Mucosa of descending colon (tissue), 3 donors: Measurements from ENCODE around the gene CYP3A4. TPM values are rescaled to one million over a fixed set of nuclear protein-coding genes. Genes with fewer than 3 reads are reported as not detected.

Experiments
- ATAC-seq: fragments of 200-7000 bp; cut with Tn5 transposase; one replicate; pipeline ENCODE4 v1.9.1; 2020; ENCODE audit warnings: mild to moderate bottlenecking, moderate library complexity
- DNase-seq, 3 donors: peaks; one replicate each; pipeline ENCODE4 v3.0.0-alpha.2; 2020
- H3K36me3 ChIP-seq: fragments of 200-600 bp; one replicate; pipeline ENCODE4 v1.8.0; 2021; ENCODE audit warnings: low read depth, mild to moderate bottlenecking
- H3K4me1 ChIP-seq: fragments of 200-600 bp; one replicate; pipeline ENCODE4 v1.8.0; 2021; ENCODE audit warnings: low read depth, mild to moderate bottlenecking
- H3K4me3 ChIP-seq: fragments of 200-600 bp; one replicate; pipeline ENCODE4 v1.8.0; 2021; ENCODE audit warnings: mild to moderate bottlenecking
- H3K9me3 ChIP-seq: fragments of 200-600 bp; one replicate; pipeline ENCODE4 v1.8.0; 2021; ENCODE audit warnings: mild to moderate bottlenecking
- CTCF ChIP-seq: fragments of 200-600 bp; IDR thresholded peaks from one replicate; pipeline ENCODE4 v1.8.0; 2022; ENCODE audit warnings: antibody characterized with exemption, mild to moderate bottlenecking
- intact Hi-C, 2 donors: fragments of 100-400 bp; cut with DNase I in 1 of 2; cut with micrococcal nuclease in 1 of 2; formaldehyde crosslinking; loops; one replicate each; pipeline versions ENCODE4 v1.11.0 to v1.11.1; 2022; cut with DNase I, micrococcal nuclease
- total RNA-seq, 3 donors: library from RNA; stranded (reverse); fragmentation: NEBNext Ultra II Directional in 2 of 3; extraction: Animal tissue kit (Norgen Biotek cat#: 25700) in 2 of 3; gene quantifications; one replicate each; pipeline versions ENCODE4 v1.2.1 to v1.2.4, GENCODE V29; 2021 to 2023
- donor health status: DM: no; HTN: no; CAD: no; lungs with moderate emphysema.
- donor health status: DM: no; HTN: no; CAD: no.
- donor health status: DM: no; HTN: yes; CAD: no.

The CYP3A4 gene
- total RNA-seq, 3 donors from 2014 or later: 2.8 to 5.4 (median 4.0) TPM

- no peak for TF ChIP-seq CTCF
- ATAC-seq (no peak), DNase-seq (no peak)
- Histone ChIP-seq H3K9me3 (no peaks in the 10 kb centered on the region), H3K4me1 (no peaks in the 10 kb centered on the region), H3K4me3 (no peak overlapping the region), H3K36me3 (no peaks in the 10 kb centered on the region)
- intact Hi-C loops: no loop called here
These were observed 50.5 kb downstream of the CYP3A4 start for GRCh38 chr7:99733448-99733847.

DNA sequence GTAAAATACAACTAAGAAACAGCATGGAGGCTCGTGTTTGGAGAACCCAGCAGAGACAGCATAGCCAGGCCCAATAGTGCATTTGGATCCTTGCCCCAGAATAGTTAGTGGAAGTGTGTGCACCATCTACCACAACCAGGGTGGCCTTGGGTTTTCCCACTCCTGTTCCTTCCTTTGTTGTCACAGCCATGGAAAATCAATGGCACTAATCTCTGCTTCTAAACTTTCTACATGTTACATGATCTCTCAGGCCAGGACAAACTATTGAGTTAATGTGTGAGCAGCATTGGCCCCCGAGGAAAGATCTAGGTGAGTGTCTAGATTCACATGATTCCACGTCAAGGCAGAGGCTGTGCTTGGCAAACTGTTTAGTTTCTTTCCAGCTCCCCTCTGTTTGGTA is 51.0 kb downstream of the CYP3A4 start:
- TF ChIP-seq CTCF: no peak
- Histone ChIP-seq H3K4me3 (no peak overlapping the region), H3K9me3 (no peaks in the 10 kb centered on the region), H3K36me3 (no peaks in the 10 kb centered on the region), H3K4me1 (no peaks in the 10 kb centered on the region)
- intact Hi-C loops: no loop called here
- ATAC-seq: no peak
- no peak for DNase-seq

DNA sequence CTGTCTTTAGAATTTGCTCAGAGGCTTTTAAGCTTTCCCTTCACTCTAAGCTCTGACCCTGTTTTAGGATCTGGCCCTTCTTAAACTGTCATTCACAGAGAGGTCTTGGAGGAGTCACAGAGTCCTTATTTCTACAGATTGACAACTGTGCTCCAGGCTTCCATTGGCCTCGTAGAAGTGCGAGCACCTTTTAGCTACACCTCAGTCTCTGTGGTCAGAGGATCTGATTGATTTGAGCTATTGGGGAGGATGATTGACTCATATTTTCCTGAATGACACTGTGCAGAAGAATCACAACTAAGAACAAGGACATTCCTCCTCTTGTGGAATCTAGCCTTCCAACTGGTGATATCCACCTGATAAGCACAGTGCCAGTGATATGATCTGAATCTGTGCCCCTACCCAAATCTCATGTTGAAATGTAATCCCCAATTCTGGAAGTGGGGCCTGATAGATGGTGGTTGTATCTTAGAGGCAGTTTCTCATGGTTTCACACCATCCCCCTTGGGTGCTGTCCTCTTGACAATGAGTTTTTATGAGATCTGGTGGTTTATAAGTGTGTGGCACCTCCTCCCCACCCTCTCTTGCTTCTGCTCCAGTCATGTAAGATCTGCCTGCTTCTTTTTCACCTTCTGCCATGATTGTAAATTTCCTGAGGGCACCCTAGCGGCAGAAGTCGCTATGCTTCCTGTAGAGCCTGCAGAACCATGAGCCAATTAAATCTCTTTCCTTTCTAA is 52.2 kb downstream of the CYP3A4 start:
- intact Hi-C loops: no loop called here
- Histone ChIP-seq H3K4me3 (no peak overlapping the region), H3K4me1 (no peaks in the 10 kb centered on the region), H3K9me3 (no peaks in the 10 kb centered on the region), H3K36me3 (no peaks in the 10 kb centered on the region)
- DNase-seq (no peak), ATAC-seq (no peak)
- TF ChIP-seq CTCF: no peak

DNA sequence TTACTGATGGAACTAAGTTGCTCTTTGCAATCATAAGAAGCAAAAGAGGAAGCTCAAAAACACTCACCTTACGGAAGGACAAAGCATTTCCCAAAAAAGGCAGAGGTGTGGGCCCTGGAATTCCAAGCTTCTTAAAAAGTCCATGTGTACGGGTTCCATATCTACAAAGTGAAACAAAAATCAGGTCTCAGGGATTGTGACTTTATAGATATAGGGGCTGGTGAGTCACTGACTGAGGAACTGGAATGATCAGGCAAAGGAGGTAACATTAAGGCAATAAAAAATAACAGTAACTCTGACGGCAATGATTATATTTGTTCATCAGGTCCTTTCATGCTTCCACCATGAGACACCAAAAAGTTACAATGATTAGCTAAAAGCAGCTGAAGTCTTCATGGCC is 53.0 kb downstream of the CYP3A4 start:
- H3K4me3 ChIP-seq: no peak overlapping the region
- no peaks in the 10 kb centered on the region for H3K9me3 ChIP-seq
- ATAC-seq (peak; percentile 59), DNase-seq (no peak)
- TF ChIP-seq CTCF: no peak
- intact Hi-C loops: no loop called here
- H3K4me1 ChIP-seq: no peaks in the 10 kb centered on the region
- no peaks in the 10 kb centered on the region for H3K36me3 ChIP-seq

DNA sequence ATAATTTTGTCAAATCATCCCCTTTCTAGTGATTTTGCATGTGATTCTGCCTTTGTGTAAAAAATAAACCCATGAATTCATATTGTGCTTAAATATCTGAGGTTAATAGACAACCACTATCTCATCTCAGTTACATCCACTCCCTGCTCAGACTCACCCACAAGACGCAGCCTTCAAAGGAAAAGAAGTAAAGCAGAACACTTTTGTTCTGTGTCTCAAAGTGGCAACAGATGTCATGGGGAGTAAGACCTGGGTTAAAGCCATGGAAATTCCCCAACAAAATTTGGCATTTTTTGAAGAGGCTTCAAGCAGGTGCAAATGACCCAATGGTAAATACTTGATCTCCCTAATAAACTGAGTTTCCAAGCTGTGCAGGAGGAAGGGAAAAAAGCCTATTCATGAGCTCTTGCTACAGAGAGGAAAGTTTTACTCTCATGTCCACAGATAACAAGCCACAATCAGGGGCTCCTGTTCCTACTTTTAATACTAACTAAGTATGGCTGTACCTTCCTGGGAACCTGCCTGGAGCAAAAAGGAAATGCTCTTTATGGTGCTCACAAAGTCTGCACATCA is 53.7 kb downstream of the CYP3A4 start:
- Histone ChIP-seq H3K4me1 (no peaks in the 10 kb centered on the region), H3K9me3 (no peaks in the 10 kb centered on the region), H3K4me3 (no peak overlapping the region), H3K36me3 (no peaks in the 10 kb centered on the region)
- intact Hi-C loops: no loop called here
- no peak for ATAC-seq
- no peak for TF ChIP-seq CTCF
- no peak for DNase-seq
